Measurements from ENCODE around the gene FAM43A. TPM values are rescaled to one million over a fixed set of nuclear protein-coding genes. Genes with fewer than 3 reads are reported as not detected.

Gene FAM43A
- total and polyA plus RNA-seq, 8 donors = 1.2 to 2.8 (median 1.7) TPM

DNA sequence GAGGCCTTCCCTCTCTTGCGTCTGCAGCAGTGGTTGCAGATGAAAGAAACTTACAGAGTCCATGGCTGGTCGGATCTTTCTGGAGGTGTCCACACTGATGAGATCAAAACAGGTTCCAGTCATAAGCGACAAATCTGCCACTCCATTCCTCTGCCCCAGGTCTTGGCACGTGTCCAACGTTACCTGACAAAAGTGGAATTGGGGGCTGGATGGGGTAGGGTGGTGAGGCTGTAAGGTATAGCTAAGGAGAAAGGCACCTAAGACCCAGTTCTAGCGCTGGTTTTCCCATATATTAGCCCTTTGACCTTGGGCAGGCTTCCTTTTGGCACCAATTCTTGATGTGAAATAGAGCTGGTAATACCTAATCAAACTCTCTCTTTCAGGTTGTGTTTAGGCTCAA is 11.0 kb downstream of the FAM43A start:
- FAIRE-seq (no peak), DNase-seq (no peak), ATAC-seq (no peak)
- Histone ChIP-seq H3K4me1 (no peaks in the 10 kb centered on the region), H3K4me3 (no peak overlapping the region), H3K9me3 (no peaks in the 10 kb centered on the region), H3K36me3 (no peaks in the 10 kb centered on the region), H3K27me3 (no peaks in the 10 kb centered on the region), H3K27ac (no peak overlapping the region)
- intact Hi-C loops (cut with DNase I) = no loop called here
- TF ChIP-seq, protein P1, sequence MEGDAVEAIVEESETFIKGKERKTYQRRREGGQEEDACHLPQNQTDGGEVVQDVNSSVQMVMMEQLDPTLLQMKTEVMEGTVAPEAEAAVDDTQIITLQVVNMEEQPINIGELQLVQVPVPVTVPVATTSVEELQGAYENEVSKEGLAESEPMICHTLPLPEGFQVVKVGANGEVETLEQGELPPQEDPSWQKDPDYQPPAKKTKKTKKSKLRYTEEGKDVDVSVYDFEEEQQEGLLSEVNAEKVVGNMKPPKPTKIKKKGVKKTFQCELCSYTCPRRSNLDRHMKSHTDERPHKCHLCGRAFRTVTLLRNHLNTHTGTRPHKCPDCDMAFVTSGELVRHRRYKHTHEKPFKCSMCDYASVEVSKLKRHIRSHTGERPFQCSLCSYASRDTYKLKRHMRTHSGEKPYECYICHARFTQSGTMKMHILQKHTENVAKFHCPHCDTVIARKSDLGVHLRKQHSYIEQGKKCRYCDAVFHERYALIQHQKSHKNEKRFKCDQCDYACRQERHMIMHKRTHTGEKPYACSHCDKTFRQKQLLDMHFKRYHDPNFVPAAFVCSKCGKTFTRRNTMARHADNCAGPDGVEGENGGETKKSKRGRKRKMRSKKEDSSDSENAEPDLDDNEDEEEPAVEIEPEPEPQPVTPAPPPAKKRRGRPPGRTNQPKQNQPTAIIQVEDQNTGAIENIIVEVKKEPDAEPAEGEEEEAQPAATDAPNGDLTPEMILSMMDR (IDR thresholded peaks at IDR 0.05) = no peak
- WGBS, 2 donors = 53% methylated on average over 6 of the region's 6 CpGs

DNA sequence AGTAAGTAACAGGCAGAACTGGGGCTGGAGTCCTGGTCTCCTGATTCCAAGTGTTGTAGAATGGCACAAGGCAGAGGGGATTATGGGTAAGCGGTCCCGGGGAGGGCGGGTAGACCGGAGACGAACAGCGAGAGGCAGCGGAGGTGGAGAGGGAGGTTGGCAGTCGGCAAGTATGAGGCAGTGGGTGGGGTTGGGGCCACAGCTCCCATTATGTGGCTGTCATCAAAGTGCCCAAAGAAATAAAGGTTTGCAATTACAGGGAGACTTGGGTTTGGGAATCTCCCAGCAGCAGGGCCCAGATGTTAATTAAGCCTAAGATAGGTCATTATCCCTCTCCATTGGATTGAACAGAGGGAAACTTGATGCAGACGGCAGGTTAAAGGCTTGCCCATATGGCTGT is 16.9 kb downstream of the FAM43A start:
- TF ChIP-seq, protein P1 (IDR thresholded peaks at IDR 0.05) = no peak
- ATAC-seq = no peak
- no peak for DNase-seq
- H3K27ac ChIP-seq = no peak overlapping the region
- no peaks in the 10 kb centered on the region for H3K4me1 ChIP-seq
- no peak for FAIRE-seq
- no peaks in the 10 kb centered on the region for H3K36me3 ChIP-seq
- H3K27me3 ChIP-seq = no peaks in the 10 kb centered on the region
- 85 to 88% methylated on average over 9 of the region's 9 CpGs for WGBS, 2 donors
- no peaks in the 10 kb centered on the region for H3K9me3 ChIP-seq
- intact Hi-C loops (cut with DNase I) = no loop called here
- no peak overlapping the region for H3K4me3 ChIP-seq

DNA sequence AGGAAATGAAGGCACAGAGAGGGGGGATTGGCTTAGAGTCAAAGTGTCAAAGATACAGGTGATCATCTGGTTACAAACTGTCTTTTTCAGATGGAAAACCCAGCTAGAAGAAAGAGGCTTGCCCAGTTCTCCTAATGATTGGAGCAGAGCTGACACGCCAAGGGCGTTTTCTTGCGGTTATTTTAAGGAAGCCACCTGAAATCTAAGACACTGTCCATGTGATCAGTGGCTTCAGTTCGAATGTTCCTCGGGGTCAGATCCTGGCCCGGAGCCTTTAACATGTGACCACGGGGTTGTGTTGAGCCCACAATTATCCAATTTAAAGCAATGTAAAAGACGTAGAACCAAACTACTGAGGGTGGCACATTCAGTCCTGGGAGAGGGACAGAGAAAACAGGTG is 19.5 kb downstream of the FAM43A start:
- 76 to 77% methylated on average over 8 of the region's 8 CpGs for WGBS, 2 donors
- no peak for ATAC-seq
- intact Hi-C loops (cut with DNase I) = no loop called here

DNA sequence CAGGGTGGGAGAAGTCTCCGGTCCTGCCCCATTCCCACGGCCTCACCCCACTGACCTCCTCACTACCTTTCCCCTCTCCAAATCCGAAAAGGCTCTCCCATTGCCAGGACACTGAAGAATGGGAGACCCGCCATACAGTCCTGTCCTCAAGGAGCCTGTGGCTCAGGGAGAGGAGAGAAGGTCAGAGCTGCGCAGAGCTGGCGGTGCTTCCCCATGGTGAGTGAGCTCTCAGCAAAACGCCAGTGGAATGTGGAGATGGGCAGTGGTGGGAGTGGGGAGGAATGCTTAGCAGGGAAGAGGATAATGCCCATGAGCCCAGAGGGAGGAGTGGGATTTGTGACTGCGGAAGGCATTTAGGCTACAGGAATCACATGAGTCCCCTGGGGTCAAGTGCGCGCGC is 20.1 kb downstream of the FAM43A start:
- no peaks in the 10 kb centered on the region for H3K27me3 ChIP-seq
- DNase-seq (no peak), ATAC-seq (no peak), FAIRE-seq (no peak)
- 69 to 85% methylated on average over 11 of the region's 11 CpGs for WGBS, 2 donors
- intact Hi-C loops (cut with DNase I) = no loop called here
- TF ChIP-seq, protein P1 (IDR thresholded peaks at IDR 0.05) = no peak
- no peak overlapping the region for H3K4me3 ChIP-seq
- H3K36me3 ChIP-seq = no peaks in the 10 kb centered on the region
- no peaks in the 10 kb centered on the region for H3K9me3 ChIP-seq
- H3K27ac ChIP-seq = no peak overlapping the region
- no peaks in the 10 kb centered on the region for H3K4me1 ChIP-seq

More for the DNA sequence above, 19.5 kb downstream of the FAM43A start:
- no peaks in the 10 kb centered on the region for H3K4me1 ChIP-seq
- FAIRE-seq (no peak), DNase-seq (no peak)
- no peaks in the 10 kb centered on the region for H3K9me3 ChIP-seq
- no peaks in the 10 kb centered on the region for H3K36me3 ChIP-seq
- TF ChIP-seq, protein P1 (IDR thresholded peaks at IDR 0.05) = no peak
- no peaks in the 10 kb centered on the region for H3K27me3 ChIP-seq
- H3K27ac ChIP-seq = no peak overlapping the region
- H3K4me3 ChIP-seq = no peak overlapping the region

DNA sequence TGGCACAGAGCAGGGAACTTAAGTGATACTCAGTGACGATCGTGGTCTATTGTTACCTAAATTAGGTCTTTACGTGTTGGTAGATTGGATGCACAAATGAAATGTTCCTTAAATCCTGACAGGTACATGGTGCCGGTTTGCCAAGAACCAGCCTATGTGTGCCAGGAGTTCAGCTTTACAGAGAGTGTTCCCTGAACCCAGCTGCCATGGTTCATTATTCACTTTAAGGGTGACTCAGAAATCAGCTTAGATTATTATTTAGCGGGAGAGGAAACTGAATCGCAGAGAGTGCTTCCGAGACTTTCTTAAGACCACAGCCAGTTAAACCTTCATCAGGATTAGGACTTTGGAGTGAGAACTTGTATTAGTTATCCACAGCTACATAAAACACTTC is 21.5 kb downstream of the FAM43A start:
- Histone ChIP-seq H3K36me3 (no peaks in the 10 kb centered on the region), H3K4me1 (no peaks in the 10 kb centered on the region), H3K4me3 (no peak overlapping the region), H3K27ac (no peak overlapping the region), H3K27me3 (no peaks in the 10 kb centered on the region), H3K9me3 (no peaks in the 10 kb centered on the region)
- DNase-seq (no peak), ATAC-seq (no peak), FAIRE-seq (no peak)
- intact Hi-C loops (cut with DNase I) = no loop called here
- TF ChIP-seq, protein P1 (IDR thresholded peaks at IDR 0.05) = no peak
- 79 to 84% methylated on average over 7 of the region's 7 CpGs for WGBS, 2 donors

All from pancreas (tissue), 10 donors.